ENCODE measurements around the gene PRODH2.

PRODH2 gene

DNA sequence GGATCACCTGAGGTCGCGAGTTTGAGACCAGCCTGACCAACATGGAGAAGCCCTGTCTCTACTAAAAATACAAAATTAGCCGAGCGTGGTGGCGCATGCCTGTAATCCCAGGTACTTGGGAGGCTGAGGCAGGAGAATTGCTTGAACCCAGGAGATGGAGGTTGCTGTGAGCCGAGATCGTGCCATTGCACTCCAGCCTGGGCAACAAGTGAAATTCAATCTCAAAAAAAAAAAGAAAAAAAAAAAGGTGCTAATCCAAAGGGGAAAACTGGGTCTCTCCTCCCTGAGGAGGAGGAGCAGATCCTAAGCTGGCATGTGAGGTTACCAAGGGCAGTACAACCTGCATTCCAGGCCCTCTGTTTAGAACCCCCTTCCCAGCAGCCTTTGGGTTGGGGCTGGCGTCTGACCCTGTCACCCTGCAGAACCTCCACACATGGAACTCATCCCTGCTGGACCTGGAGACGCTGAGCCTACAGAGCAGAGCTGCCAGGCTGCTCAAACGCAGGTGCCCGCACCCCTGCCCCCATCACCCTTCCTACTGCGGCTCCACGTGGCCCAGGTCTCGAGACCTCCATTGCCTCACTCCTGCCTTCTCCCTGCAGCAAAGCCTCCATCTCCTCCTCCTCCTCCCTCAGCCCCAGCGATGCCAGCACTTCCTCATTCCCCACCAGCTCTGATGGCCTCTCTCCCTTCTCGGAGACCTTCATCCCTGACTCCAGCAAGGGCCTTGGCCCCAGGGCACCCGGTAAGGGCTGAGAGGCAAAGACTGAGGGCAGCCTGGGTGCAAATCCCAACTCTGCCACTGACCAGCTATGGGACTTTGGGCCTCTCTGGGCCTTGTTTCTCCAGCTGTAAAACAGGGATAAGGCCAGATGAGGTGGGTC lies 48.0 kb downstream of the PRODH2 start:
- in situ Hi-C loops (cut with MboI; ENCODE audit: low sequenced_read_pairs), result no loop called here

DNA sequence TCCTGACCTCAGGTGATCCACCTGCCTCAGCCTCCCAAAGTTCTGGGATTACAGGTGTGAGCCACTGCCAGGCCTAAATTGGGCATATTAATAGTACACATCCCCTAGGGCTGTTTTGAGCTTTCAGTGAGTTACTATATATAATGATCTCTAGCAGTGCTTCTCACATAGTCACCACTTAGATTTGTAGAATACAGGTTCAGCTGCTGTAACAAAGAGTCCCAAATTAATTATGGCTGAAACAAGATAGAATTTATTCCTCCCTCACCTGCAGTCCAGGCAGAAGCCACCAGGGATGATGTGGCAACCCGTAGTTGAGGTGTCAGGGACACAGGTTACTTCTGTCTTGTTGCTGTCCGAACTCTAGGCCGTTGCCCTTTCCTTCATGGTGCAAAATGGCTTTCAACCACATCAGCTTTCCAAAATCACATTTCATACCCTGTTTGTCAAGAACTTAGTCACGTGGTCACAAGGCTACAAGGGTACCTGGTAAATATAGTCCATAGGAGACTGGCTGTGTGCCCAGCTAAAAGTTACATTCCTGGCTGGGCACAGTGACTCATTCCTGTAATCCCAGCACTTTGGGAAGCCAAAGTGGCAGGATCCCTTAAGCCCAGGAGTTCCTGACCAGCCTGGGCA lies 51.8 kb downstream of the PRODH2 start:
- in situ Hi-C loops (cut with MboI; ENCODE audit: low sequenced_read_pairs), result no loop called here

DNA sequence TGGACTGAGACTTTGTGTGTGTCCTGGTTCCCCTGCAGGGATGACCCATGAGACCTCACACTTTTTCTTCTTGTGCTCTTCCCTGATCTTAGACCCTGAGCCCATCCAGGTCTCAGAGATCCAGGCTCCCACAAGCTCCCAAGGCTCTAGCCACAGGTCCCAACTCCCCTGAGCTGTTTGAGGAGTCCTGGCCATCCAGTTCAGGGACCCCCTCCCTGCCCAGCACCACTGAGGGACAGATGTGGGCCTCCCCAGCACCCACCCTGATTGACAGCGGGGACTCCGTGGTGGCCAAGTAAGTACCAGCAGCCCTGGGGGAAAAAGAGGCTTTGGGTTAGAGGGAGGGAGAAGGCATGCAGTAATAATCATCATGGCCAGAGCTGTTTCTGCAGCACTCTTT lies 52.9 kb downstream of the PRODH2 start:
- in situ Hi-C loops (cut with MboI; ENCODE audit: low sequenced_read_pairs), result no loop called here

DNA sequence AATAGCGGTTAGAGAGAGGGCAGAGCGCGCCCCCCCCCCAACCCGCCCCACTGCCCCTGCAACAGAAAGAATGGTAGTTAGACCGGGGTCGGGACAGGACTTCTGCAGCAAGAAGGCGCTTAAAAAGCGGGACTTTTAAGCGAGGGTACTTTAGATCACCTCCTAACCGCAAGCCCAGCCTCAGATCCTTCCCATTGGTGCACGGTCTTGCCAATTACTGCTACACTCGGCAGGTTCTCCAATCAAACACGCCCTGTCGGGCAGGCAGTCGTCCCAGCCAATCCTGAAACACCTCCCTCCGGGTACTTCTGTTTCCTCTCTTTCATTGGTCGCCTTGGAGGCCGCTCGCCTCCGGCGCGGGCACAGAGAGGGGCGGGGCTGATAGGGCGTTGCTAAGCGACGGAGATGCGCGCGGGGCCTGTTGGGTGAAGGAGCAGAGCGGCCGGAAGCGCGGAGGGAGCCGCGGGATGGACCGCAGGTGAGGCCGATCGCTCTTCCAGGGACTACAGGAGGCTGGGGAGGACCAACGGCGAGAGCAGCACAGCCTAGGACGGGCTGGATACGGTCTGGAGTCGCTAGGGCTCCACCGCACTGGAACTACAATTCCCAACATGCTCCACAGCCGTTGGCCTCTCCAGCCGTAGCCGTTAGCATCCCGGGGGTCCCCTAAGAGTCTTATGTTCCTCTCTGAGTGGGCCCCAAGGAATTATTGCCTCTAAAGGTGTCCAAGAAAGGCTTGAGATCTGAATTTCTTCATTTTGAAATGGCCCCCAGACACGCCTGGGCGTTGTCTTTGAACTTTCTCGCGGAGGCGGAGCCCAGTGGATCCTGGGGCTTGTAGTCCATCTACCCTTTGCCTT lies 54.7 kb downstream of the PRODH2 start, which contains the start of gene PROSER3:
Gene PROSER3, plus strand, starts transcription at position 428 of the 860 bp plus-strand sequence. Its CDS starts 40 bp downstream, at position 468.
- in situ Hi-C loops (cut with MboI; ENCODE audit: low sequenced_read_pairs), result no loop called here

DNA sequence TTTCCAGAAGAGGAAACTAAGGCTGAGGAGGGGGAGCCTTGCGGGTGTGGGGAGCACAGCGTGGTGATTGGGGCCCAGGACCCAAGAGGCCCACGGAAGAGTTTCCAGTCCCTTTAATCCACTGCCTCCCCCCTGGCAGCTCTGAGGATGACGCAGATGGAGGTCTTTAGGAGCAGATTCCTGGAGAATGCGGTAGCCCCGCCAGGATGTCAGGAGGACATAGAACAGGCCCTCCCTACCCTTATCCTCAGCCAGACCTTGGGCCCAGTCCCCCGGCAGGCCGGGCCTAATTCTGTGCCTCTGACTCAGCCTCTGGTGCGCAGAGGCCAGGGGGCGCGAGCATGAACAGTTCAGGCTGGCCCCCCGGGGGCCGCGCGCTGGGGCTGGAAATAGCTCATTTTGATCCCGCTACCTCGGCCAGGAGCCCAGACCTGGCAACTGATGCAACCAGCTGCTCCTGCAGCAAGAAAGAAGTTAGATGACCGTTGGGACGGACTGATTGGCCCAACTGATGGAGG lies 55.4 kb downstream of the PRODH2 start:
- in situ Hi-C loops (cut with MboI; ENCODE audit: low sequenced_read_pairs), result no loop called here

DNA sequence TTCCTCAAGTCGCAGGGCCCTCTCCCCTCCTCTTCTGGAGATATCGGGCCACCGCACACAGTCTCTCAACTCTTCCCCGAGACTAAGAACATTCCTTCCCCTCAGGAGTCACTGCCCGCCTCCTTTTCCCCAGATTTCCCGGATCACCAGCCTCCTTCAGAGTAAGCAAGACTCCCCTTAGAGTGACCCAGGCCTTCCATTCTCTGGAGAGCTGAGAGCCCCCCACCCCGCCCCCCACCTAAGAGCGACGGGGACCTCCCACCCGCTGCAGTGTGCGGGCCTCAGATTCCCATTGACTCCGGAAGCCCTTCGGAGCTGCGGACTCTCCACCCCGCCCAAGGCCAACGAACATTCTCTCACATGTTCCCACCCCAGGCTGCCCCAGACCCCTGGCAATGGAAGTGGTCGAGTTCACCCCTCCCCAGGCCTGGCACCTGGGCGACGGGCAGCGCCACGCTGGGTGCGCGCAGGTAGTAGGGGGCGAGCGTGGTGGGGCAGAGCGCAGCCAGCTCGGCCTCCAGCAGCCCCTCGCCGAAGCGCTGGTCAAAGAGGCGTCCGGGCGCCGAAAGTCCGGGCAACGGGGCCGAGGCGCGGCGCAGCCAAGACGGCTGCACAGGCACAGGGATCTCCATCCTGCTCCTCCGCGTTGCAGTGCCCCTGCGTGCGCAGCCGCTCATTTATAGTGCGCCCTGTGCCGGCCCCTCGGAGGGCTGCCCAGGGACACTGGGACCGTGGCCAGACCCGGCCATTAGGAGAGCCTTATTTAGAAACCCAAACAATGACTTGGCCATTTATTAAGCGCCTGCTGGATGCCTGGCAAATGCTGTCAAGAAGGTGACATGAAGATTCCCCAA lies 56.0 kb downstream of the PRODH2 start, which contains the start of gene HSPB6:
Gene HSPB6, minus strand, starts transcription at position 653 of the 854 bp plus-strand sequence. Its CDS starts 21 bp downstream, at position 632.
- in situ Hi-C loops (cut with MboI; ENCODE audit: low sequenced_read_pairs), result no loop called here

DNA sequence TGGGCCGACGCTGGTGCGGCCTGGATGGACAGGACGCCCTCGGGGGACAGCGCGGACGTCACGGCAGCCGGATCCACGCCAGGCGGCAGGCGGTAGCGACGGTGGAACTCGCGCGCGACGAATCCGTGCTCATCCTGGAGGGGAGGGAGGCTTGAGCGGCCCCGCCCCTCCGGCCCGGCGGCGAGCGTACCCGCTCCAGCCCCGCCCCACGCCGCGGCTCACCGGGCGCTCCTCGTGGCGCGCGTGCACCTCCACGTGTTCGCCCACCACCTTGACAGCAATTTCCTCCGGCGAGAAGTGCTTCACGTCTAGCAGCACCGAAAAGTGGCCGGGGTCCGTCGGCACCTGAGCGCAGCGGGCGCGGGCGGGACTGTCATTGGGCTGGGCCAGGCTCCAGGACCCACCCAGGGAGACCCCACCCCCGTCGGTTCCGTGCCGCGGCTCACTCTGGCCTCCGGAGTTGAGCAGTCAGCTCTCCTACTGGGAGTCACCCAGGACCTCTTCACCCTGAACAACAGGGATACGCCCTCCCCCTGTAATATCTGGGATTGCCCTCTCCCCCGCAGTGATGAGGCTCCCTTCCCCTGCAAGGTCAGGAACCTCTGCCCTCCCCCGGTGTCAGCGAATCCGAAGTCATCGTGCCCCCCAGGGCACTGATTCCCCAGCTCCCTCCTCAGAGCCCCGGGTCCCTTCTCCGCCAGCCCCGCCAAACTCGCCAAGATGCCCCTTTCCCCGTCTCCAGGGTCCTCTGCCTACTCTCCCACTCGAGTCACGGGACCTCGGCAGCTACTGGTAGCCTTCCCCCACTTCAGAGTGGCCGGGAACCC lies 56.9 kb downstream of the PRODH2 start:
- in situ Hi-C loops (cut with MboI; ENCODE audit: low sequenced_read_pairs), result no loop called here

DNA sequence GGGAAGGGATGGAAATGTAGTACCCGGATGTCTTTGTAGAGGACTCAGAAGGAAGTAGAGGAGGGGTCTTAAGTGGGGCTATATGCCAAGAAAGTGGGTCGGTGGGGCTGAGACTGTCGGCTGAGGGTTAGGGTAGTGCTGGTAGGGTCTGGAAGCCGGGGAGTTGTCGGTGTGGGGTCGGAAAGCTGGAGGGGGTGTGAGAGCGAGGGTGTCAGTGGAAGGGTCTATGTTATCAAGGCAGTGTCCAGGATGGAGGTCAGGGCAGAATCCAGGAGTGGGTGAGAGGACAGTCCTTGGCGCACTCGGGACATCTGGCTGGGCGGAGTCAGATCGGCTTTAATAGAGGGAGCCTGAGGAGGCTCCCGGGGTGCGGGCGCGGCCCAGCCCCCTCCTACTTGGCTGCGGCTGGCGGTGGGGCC lies 57.5 kb downstream of the PRODH2 start:
- in situ Hi-C loops (cut with MboI; ENCODE audit: low sequenced_read_pairs), result no loop called here

DNA sequence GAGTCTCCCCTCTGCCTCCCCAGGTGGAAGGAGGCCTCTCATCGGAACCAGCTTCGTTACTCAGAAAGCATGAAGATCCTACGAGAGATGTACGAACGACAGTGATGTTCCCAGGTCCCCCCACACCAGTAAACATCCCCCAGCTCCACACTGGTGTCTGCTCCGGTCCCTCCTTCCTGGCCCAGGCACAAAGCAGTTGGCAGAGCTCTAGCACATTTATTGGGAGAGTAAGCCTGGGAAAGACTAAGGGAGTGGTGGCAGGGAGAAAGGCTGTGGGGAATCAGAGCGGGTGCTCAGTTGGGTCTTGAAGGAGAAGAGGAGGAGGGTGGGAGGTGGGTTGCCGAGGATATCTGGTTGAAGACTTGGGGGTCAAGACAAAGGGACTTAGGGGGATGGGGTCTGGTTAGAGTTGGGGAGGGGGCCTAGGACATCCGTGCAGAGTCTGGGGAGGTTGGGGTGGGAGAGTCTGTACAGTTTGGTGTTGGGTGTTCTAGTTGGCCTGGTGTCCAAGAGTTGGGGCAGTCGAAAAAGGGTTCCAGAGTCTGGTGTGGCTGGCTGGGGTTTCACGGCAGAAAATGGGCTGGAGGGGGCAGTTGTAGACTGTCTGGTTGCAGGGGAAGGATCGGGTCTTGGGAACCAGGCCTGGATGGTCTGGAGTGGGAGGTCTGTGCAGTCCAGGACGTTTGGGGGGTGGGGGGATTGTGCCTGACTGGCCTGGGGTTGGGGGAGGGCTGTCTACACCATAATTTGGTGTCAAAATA lies 58.1 kb downstream of the PRODH2 start:
- in situ Hi-C loops (cut with MboI; ENCODE audit: low sequenced_read_pairs), result no loop called here

DNA sequence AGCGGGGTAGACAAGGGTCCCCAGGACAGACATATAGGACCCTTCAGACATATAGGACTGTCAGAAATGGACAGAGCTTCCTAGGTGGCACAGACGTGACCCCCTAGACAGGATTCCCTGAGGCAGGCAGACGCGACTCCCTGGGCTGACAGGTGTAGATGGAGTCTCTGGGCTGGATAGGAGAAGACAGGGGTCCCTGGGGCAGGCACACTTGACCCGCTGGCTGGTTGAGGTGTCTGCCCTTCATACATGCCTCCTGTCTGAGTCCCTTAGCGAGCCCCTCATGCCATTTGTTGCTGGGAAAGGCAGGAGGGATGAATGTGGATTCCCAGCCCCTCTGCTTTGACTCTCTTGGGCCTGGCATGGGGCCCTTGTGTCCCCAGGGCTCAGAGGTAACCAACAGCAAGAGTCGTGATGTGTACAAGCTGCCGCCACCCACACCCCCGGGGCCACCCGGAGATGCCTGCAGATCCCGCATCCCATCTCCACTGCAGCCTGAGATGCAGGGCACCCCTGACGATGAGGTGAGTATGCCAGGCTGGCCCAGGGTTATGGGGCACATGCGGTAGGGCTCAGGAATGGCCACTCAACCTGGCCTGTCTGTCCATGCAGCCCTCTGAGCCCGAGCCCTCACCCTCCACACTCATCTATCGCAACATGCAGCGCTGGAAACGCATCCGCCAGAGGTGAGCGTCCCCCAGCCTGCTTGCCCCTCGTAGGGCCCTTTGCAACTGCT lies 58.8 kb downstream of the PRODH2 start:
- in situ Hi-C loops (cut with MboI; ENCODE audit: low sequenced_read_pairs), result no loop called here

DNA sequence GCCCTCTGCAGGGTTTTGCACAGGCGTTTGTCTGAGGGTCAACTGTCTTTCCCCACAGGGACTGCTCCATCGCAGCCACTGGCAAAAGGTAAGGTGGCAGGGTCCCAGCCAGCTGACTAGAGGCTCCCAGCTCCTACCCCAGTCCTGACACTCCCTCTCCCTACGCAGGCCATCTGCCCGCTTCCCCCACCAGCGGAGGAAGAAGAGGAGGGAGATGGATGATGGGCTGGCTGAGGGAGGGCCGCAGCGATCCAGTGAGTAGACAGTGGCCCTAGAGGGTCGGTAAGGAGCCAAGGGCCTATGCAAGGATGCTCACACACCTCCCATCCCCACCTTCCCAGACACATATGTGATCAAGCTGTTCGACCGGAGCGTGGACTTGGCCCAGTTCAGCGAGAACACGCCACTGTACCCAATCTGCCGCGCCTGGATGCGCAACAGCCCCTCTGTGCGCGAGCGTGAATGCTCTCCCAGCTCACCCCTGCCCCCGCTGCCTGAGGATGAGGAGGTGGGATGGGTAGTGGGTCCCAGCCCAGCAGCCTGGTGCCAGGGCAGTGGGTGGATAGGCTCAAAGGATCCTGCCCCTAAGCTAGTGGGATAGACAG lies 59.8 kb downstream of the PRODH2 start:
- in situ Hi-C loops (cut with MboI; ENCODE audit: low sequenced_read_pairs), result no loop called here

DNA sequence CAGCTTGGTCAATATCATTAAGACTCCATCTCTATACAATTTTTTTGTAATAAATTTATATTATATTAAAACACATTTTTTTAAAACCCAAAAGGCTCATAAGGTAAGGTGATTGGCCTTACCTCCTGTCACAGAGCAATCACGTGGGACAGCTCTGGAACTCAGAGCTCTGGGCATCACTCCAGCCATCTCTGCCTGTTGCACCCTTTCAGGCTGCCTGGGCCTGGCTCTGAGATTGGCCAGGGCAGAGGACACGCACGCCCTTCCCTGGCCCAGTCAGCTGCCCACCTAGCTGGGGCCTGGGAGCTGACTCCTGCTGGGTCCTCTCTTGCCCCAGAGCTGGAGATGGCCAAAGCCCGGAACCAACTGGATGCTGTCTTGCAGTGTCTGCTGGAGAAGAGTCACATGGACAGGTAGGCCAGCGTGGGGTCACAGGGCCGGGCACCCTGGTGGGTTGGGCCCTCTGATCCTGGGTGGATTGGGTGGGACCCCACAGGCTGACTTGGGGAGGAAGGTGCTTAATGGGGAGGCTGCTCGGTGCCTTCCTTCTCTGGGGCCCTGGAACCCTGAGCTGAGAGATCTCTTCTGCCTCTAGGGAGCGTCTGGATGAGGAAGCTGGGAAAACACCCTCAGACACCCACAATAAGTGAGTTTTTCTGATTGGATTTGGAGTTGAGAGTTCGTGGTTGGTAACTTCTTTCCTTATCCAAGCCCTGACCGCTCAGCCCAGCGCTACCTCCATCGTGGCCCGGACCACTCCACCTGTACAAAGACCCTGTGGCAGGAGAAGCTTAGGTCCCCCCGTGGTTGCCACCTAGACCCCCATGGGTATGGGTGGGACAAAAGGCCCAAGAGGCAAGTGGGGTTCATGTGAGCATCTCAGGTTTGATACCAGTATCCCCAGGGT lies 60.6 kb downstream of the PRODH2 start:
- in situ Hi-C loops (cut with MboI; ENCODE audit: low sequenced_read_pairs), result no loop called here

DNA sequence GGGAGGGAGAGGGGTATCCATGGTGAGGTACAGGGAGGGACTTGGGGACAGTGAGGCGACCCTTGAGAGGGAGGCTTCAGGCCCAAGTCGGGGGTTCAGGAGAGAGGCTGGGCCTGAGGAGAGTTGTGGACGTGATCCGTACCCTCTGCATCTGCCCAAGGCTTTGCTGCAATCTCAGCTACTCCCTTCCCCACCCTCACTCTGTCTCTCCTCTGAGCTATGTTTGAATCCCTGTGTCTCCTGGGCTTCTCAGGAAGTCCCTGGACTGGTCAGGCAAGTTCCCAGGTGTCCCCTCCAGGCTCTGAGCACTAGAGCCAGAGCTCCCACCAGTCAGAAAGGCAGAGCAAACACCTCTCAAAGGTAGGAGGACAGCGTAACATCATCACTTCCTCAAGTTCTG lies 62.5 kb downstream of the PRODH2 start:
- in situ Hi-C loops (cut with MboI; ENCODE audit: low sequenced_read_pairs), result no loop called here

Measured in hTERT RPE-1 (cell line).